Hematopoietic multipotent progenitor cell treated with erythropoietin and hydrocortisone succinate and interleukin-3 and kit ligand, for 8 days (in vitro differentiated cells): Measurements from ENCODE around the gene EAF1.
"Not testable (repeated sequence)": the region's sequence is repeated elsewhere in the genome, so short reads cannot be mapped to it uniquely, and the experiment has no call there.

Source experiments
- DNase-seq: peaks from one replicate; pipeline ENCODE4 v3.0.0-alpha.2; 2015

Gene EAF1

GRCh38 chr3:15427182-15427880, at the start of gene EAF1, which contains the start of gene METTL6:
TSS of gene EAF1 (plus strand) at chr3:15427598. CDS start at chr3:15427780, 182 bp downstream.
TSS of gene METTL6 (minus strand) at chr3:15427544. CDS start at chr3:15426511, 1,033 bp downstream.
- DNase-seq, result peak; percentile 89

- DNase-seq, result peak; percentile 97
Measured at GRCh38 chr3:15377961-15378791, 49.2 kb upstream of the EAF1 start.

GRCh38 chr3:15380980-15381890, 46.2 kb upstream of the EAF1 start:
- no peak for DNase-seq

GRCh38 chr3:15382405-15382923, 44.9 kb upstream of the EAF1 start:
- DNase-seq, result no peak

GRCh38 chr3:15384510-15385237, 42.7 kb upstream of the EAF1 start:
- peak; percentile 48 for DNase-seq

- DNase-seq, result not testable (repeated sequence)
Measured at GRCh38 chr3:15385238-15385695, 42.1 kb upstream of the EAF1 start.

- peak; percentile 53 for DNase-seq
Measured at GRCh38 chr3:15385901-15386653, 41.3 kb upstream of the EAF1 start.

- not testable (repeated sequence) for DNase-seq
Measured at GRCh38 chr3:15386654-15386955, 40.8 kb upstream of the EAF1 start.

GRCh38 chr3:15387171-15387581, 40.2 kb upstream of the EAF1 start:
- no peak for DNase-seq

- no peak for DNase-seq
Measured at GRCh38 chr3:15387735-15388134, 39.7 kb upstream of the EAF1 start.

GRCh38 chr3:15388335-15388734, 39.1 kb upstream of the EAF1 start:
- not testable (repeated sequence) for DNase-seq

- no peak for DNase-seq
Measured at GRCh38 chr3:15390460-15390859, 36.9 kb upstream of the EAF1 start.

- no peak for DNase-seq
Measured at GRCh38 chr3:15391007-15391406, 36.4 kb upstream of the EAF1 start.

GRCh38 chr3:15393252-15393651, 34.1 kb upstream of the EAF1 start:
- DNase-seq, result not testable (repeated sequence)

GRCh38 chr3:15398731-15399133, 28.7 kb upstream of the EAF1 start:
- DNase-seq, result peak; percentile 62

GRCh38 chr3:15399970-15400369, 27.4 kb upstream of the EAF1 start:
- DNase-seq, result no peak

- no peak for DNase-seq
Measured at GRCh38 chr3:15401936-15402335, 25.5 kb upstream of the EAF1 start.

GRCh38 chr3:15403495-15403894, 23.9 kb upstream of the EAF1 start:
- DNase-seq, result no peak

- DNase-seq, result no peak
Measured at GRCh38 chr3:15403965-15404364, 23.4 kb upstream of the EAF1 start.

- no peak for DNase-seq
Measured at GRCh38 chr3:15404767-15405166, 22.6 kb upstream of the EAF1 start.

- DNase-seq, result peak; percentile 75
Measured at GRCh38 chr3:15405448-15406050, 21.8 kb upstream of the EAF1 start.
